K562 (cell line): ENCODE results near the gene LUC7L3. TPM values are rescaled to one million over a fixed set of nuclear protein-coding genes. Genes with fewer than 3 reads are reported as not detected.

Experiments used
- BRD4 ChIP-seq: fragments of 200-600 bp; sonication (generic); IDR thresholded peaks from 2 replicates; pipeline ENCODE4 v1.6.1; 2017; ENCODE audit warnings: inconsistent platforms
- CC2D1A ChIP-seq: fragments of 450-650 bp; IDR thresholded peaks from 2 replicates; pipeline ENCODE4 v1.6.1; 2017; ENCODE audit warnings: mild to moderate bottlenecking
- CCNT2 ChIP-seq: IDR thresholded peaks from 2 replicates; pipeline ENCODE4 v1.6.1; 2011; ENCODE audit warnings: borderline replicate concordance, low read depth, mild to moderate bottlenecking, moderate library complexity, mixed read lengths, low read length; ENCODE audit not compliant: insufficient read length; ENCODE audit errors: extremely low read depth
- COPS2 ChIP-seq: fragments of 450-650 bp; conservative IDR thresholded peaks from 2 replicates; pipeline ENCODE4 v1.6.1; 2016; ENCODE audit warnings: mild to moderate bottlenecking, moderate library complexity
- HNRNPL ChIP-seq: fragments of 200-400 bp; formaldehyde crosslinking; IDR thresholded peaks from 2 replicates; pipeline ENCODE4 v1.6.1; 2017; ENCODE audit warnings: low read depth, mild to moderate bottlenecking, low read length
- MAZ ChIP-seq, 2 experiments: fragments of 450-650 bp in 1 of 2; sonication (generic) in 1 of 2; formaldehyde crosslinking; IDR thresholded peaks in 1 of 2; conservative IDR thresholded peaks in 1 of 2; 2 replicates each; pipeline versions ENCODE4 v1.4.0 to v1.5.0; 2020; ENCODE audit warnings: mild to moderate bottlenecking in 1 of 2, missing genetic modification reagents in 1 of 2
- MYC ChIP-seq, 2 experiments: fragments of 250-450 bp in 1 of 2; sonication (Bioruptor Pico) in 1 of 2; IDR thresholded peaks; 2 replicates each; pipeline versions ENCODE4 v1.5.1 to v1.6.1; 2012 to 2021; ENCODE audit warnings: low read depth in 2 of 2, borderline replicate concordance in 1 of 2, improper control_type of control experiment in 1 of 2, low read length in 1 of 2, mild to moderate bottlenecking in 1 of 2, moderate library complexity in 1 of 2
- NKRF ChIP-seq: fragments of 450-650 bp; IDR thresholded peaks from 2 replicates; pipeline ENCODE4 v1.6.1; 2016; ENCODE audit warnings: borderline replicate concordance
- SMAD1 ChIP-seq: fragments of 150-350 bp; IDR thresholded peaks from 2 replicates; pipeline ENCODE4 v1.6.1; 2014; ENCODE audit warnings: low read length, low read depth; ENCODE audit not compliant: partially characterized antibody
- TARDBP ChIP-seq: fragments of 450-650 bp; IDR thresholded peaks from 2 replicates; pipeline ENCODE4 v1.6.1; 2016
- ZBED1 ChIP-seq: IDR thresholded peaks from 2 replicates; pipeline ENCODE4 v1.6.1; 2014
- ZNF217 ChIP-seq: sonication (generic); formaldehyde crosslinking; IDR thresholded peaks from 2 replicates; pipeline ENCODE4 v1.8.0; 2022; ENCODE audit warnings: mild to moderate bottlenecking, missing genetic modification reagents
- ZNF324 ChIP-seq: fragments of 250-450 bp; sonication (Bioruptor Pico); IDR thresholded peaks from 2 replicates; pipeline ENCODE4 v1.4.0; 2020; ENCODE audit warnings: mild to moderate bottlenecking
- ZNF586 ChIP-seq: fragments of 450-650 bp; formaldehyde crosslinking; conservative IDR thresholded peaks from 2 replicates; pipeline ENCODE4 v1.4.0; 2020; ENCODE audit warnings: mild to moderate bottlenecking, moderate library complexity
- ZNF75A ChIP-seq: fragments of 450-650 bp; formaldehyde crosslinking; IDR thresholded peaks from 2 replicates; pipeline ENCODE4 v1.4.0; 2020; ENCODE audit warnings: mild to moderate bottlenecking
- polyA plus RNA-seq, 8 experiments: library from polyadenylated mRNA; depleted of rRNA in 4 of 8; stranded (reverse) in 5 of 8; unstranded in 3 of 8; fragments of >200 nt; fragmentation: Nextera tagmentation in 2 of 8; fragmentation: Illumina TruSeq in 1 of 8; extraction: Ambion mirVana in 2 of 8; extraction: Trizol in 1 of 8; gene quantifications; 2 replicates each; pipeline versions ENCODE4 v1.2.1 to v1.2.3, GENCODE V29; 2011 to 2014; ENCODE audit warnings: inconsistent platforms in 1 of 8, missing spikeins in 1 of 8
- total RNA-seq, 7 experiments: library from RNA; depleted of rRNA in 6 of 7; stranded (reverse); fragments of >200 nt in 6 of 7; fragmentation: Illumina TruSeq in 2 of 7; extraction: Trizol in 2 of 7; gene quantifications; 2 replicates each; pipeline versions ENCODE4 v1.2.1 to v1.2.3, GENCODE V29; 2011 to 2021; ENCODE audit warnings: low replicate concordance in 1 of 7
- TF ChIP-seq, protein P1 (sequence below): fragments of 450-650 bp; IDR thresholded peaks from 2 replicates; pipeline ENCODE4 v1.6.1; 2016; ENCODE audit warnings: mild to moderate bottlenecking
- TF ChIP-seq, protein P2 (sequence below): fragments of 450-650 bp; formaldehyde crosslinking; conservative IDR thresholded peaks from 2 replicates; pipeline ENCODE4 v1.4.0; 2022; ENCODE audit warnings: mild to moderate bottlenecking, missing genetic modification characterization
- TF ChIP-seq, protein P3 (sequence below): fragments of 250-450 bp; sonication (Bioruptor Pico); IDR thresholded peaks from 2 replicates; pipeline ENCODE4 v1.5.1; 2021; ENCODE audit warnings: mild to moderate bottlenecking

LUC7L3 gene
- total and polyA plus RNA-seq, 9 of the 15 experiments (the other 6 are each of a cell fraction or from before 2014, with no cell fraction given): 80.8 to 284 (median 127) TPM

DNA sequence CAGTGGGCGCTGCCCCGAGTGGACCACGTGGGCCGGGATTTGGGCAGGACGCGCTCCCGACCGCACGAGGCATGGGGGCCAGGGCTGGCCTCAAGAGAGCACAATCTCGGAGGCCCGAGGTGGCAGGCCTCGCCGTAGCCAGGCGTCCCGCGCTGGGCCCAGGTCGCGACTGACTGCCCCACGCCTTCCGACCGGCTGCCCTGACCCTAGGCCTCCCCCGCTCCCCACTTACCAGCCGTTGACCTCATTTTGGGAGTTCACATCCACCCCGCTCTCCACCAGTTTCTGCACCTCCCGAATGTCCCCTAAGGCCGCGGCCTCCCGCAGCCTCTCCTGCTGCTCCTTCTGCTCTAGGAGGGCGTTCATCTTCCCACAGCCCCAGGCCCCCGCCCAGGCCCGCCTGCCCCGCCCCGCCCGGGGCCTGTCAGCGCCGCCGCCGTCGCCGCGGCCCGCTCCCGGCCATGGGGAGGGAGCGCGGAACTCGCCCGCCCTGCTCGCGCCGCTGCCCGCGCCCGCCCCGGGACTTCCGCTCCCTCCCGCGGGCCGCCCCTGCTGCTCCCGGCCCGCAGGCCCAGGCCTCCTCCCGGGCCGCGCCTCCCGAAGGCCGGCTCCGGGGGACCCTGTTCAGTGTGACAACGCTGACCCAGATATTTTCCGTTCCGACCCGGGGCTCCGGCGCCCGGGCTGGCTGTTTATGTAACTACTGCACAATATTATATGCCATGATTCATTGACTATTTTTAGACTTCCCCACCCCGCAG lies 11.9 kb upstream of the LUC7L3 start, which contains the start of gene ANKRD40 (continued):
- TF ChIP-seq, protein P1, sequence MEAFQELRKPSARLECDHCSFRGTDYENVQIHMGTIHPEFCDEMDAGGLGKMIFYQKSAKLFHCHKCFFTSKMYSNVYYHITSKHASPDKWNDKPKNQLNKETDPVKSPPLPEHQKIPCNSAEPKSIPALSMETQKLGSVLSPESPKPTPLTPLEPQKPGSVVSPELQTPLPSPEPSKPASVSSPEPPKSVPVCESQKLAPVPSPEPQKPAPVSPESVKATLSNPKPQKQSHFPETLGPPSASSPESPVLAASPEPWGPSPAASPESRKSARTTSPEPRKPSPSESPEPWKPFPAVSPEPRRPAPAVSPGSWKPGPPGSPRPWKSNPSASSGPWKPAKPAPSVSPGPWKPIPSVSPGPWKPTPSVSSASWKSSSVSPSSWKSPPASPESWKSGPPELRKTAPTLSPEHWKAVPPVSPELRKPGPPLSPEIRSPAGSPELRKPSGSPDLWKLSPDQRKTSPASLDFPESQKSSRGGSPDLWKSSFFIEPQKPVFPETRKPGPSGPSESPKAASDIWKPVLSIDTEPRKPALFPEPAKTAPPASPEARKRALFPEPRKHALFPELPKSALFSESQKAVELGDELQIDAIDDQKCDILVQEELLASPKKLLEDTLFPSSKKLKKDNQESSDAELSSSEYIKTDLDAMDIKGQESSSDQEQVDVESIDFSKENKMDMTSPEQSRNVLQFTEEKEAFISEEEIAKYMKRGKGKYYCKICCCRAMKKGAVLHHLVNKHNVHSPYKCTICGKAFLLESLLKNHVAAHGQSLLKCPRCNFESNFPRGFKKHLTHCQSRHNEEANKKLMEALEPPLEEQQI: no peak
- TF ChIP-seq ZNF324 (CRISPR knock-in tag) (no peak), ZBED1 (0 out of 2 replicates have a peak, but pooled peaks have one; percentile 54), BRD4 (no peak), NKRF (peak; percentile 68; the same call in 1 of the 2 replicates), SMAD1 (peak; percentile 71), COPS2 (no peak), MAZ (CRISPR knock-in tag; conservative IDR thresholded peaks at IDR 0.05 in 1 of 2, IDR thresholded peaks at IDR 0.05 in 1 of 2) (peak; percentile 87 to 91), ZNF75A (no peak), ZNF586 (no peak), HNRNPL (peak; percentile 66; the same call in 1 of the 2 replicates), CC2D1A (no peak), CCNT2 (peak; percentile 84), TARDBP (peak; percentile 33; the same call in 1 of the 2 replicates), ZNF217 (CRISPR knock-in tag) (no peak), MYC (IDR thresholded peaks at IDR 0.05; ENCODE audit: low read depth, low read length) (peak; percentile 87), MYC (CRISPR knock-in tag; IDR thresholded peaks at IDR 0.05; ENCODE audit: borderline replicate concordance, low read depth) (peak; percentile 90; the same call in 1 of the 2 replicates)
- TF ChIP-seq, protein P2, sequence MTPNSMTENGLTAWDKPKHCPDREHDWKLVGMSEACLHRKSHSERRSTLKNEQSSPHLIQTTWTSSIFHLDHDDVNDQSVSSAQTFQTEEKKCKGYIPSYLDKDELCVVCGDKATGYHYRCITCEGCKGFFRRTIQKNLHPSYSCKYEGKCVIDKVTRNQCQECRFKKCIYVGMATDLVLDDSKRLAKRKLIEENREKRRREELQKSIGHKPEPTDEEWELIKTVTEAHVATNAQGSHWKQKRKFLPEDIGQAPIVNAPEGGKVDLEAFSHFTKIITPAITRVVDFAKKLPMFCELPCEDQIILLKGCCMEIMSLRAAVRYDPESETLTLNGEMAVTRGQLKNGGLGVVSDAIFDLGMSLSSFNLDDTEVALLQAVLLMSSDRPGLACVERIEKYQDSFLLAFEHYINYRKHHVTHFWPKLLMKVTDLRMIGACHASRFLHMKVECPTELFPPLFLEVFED (CRISPR knock-in tag): 0 out of 2 replicates have a peak, but pooled peaks have one; percentile 34
- TF ChIP-seq, protein P3, sequence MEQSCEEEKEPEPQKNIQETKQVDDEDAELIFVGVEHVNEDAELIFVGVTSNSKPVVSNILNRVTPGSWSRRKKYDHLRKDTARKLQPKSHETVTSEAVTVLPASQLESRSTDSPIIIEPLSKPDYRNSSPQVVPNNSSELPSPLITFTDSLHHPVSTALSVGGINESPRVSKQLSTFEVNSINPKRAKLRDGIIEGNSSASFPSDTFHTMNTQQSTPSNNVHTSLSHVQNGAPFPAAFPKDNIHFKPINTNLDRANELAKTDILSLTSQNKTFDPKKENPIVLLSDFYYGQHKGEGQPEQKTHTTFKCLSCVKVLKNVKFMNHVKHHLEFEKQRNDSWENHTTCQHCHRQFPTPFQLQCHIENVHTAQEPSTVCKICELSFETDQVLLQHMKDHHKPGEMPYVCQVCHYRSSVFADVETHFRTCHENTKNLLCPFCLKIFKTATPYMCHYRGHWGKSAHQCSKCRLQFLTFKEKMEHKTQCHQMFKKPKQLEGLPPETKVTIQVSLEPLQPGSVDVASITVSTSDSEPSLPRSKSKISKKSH: no peak
